HG02884 (cell line): ENCODE measurements around the gene GSE1.

Experiments
- ATAC-seq: cut with Tn5 transposase; IDR thresholded peaks from one replicate; pipeline ENCODE4 v1.9.1; 2021; ENCODE audit warnings: mild to moderate bottlenecking, moderate library complexity; ENCODE audit not compliant: unreplicated experiment

GSE1 gene

GRCh38 chr16:85612801-85613603 lies at the start of gene GSE1:
Gene GSE1, plus strand, starts transcription at chr16:85613322. Its CDS starts 70 bp downstream, at chr16:85613392.
- no peak for ATAC-seq

- no peak for ATAC-seq
Measured at GRCh38 chr16:85563515-85564276, 49.4 kb upstream of the GSE1 start.

DNA sequence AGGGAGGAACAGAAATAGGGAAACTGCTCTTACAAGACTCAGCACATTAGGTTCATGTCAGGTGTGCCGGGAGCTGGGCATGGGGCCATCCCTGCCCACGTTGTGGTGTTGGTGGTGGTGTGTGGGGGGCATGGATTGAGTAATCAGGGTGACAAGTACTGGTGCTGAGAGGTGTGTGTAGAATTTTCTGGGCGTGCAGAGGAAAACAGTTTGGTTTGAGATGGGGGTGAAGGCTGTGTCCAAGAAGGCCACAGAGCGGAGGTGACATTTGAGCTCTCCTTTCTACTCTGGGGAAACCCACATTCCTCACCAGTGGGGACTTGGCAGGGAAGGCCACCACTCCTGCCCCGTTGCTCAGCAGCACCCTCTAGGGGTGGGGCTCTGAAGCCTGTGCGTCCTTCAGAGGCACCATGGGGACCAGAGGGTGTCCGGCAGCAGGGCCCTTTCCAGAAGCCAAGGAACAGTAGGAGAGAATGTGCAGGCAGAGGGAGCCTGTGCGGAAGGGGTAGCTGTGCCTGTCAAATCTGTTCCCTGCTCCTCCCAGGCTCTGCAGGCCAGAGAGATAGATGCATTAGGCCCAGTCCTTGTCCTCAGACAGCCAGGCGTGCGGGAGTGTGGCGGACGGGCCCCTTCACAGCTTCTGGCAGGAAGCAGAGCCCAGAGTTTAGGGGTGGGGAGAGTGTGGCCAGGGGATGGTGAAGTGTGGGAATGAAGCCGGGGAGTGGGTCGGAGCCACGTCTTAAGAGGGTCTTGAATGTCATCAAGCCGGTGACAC lies 48.7 kb upstream of the GSE1 start:
- no peak for ATAC-seq

DNA sequence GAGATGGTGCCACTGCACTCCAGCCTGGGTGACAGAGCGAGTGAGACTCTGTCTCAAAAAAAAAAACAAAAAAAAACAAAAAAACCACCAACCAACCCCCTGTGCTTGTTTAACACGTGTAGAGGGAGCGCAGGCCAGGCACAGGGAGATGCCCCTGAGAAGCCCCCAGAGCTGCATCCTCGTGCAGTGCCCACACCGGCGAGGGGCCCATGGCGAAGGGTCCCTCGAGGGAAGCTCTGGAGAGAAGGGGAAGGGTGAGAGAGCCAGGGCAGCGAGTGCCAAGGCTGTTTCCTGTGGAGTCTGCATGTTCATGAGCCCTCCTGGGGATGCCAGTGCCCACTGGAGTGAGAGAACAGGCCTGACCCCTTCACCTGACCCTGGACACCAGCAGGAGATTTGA lies 47.8 kb upstream of the GSE1 start:
- no peak for ATAC-seq

GRCh38 chr16:85565801-85566526 lies 47.2 kb upstream of the GSE1 start:
- ATAC-seq: no peak

GRCh38 chr16:85566561-85567100 lies 46.5 kb upstream of the GSE1 start:
- ATAC-seq: no peak

DNA sequence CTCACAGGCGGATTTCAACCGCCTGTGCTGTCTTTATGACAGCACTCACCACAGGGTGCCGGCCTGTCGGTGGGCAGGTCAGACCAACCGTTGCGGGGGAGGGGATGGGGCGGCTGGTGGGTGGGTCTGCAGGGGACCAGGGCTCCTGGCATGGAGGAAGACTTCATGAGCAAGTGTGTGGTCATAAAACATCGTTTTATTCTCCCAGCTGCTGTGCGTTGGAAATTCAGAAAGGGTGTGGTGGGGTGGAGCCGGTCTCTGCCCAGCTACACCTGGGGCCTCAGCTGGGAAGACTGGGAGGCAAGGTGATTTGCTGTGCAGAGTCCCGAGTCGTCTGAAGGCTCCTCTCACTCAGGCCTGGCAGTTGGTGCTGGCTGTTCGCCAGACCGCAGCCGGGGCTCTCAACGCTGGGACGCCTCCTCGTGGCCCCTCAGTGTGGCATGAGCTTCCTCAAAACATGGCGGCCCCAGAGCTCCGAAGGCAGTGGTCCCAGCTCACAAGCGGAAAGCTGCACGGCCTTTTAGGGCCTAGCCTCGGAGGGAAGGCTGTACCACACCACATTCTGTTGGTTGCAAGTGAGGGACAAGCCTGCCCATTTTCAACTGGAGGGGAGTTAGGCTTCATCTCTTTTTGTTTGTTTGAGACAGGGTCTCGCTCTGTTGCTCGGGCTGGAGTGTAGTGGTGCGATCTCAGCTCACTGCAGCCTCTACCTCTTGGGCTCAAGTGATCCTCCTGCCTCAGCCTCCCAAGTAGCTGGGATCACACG lies 45.8 kb upstream of the GSE1 start:
- no peak for ATAC-seq

GRCh38 chr16:85567935-85568334 lies 45.2 kb upstream of the GSE1 start:
- ATAC-seq: no peak

- no peak for ATAC-seq
Measured at GRCh38 chr16:85568519-85568918, 44.6 kb upstream of the GSE1 start.

GRCh38 chr16:85569039-85569614 lies 44.0 kb upstream of the GSE1 start:
- ATAC-seq: no peak

GRCh38 chr16:85569615-85570212 lies 43.4 kb upstream of the GSE1 start:
- peak; percentile 55 for ATAC-seq

GRCh38 chr16:85570213-85570734 lies 42.8 kb upstream of the GSE1 start:
- peak; percentile 5 for ATAC-seq

GRCh38 chr16:85570735-85571562 lies 42.2 kb upstream of the GSE1 start:
- ATAC-seq: peak; percentile 39

DNA sequence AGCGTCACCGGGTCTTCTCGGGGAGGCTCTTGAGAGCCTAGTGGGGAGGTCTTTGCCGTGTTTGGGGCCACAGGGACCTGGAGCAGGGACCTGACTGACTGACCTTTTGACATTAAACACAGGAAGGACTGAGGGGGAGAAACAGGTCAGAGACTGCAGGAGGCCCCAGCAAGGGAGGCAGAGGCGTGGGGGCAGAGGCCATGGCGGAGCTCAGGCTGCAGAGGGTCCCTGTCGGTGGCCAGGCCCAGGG lies 41.6 kb upstream of the GSE1 start:
- no peak for ATAC-seq

DNA sequence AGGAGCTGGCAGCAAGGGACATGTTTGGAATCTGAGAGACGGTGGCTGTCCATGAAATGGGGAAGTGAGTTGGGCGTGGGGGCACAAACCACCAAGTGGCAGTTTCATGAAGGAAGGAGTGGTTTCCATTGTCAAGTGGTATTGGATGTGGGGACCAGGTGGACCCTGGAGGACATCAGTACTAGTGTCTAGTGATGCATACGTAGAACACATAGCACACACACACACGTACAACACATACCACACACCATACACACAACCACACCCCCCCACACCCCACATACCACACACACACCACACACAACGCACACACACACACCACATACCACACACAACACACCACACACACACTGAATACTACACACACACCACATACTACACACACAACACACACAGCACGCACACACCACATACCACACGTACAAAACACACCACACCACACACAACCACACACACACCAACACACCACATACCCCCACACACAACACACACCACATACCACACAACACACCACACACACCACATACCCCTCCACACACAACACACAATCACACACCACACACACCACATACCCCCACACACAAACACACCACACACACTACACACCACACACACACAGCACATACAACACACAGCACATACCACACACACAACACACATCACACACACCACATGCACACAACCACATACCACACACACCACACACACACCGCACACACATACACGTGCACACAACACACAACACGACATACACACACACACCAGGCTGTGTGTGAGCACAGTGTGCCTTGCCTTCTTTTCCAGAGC lies 41.1 kb upstream of the GSE1 start:
- no peak for ATAC-seq

DNA sequence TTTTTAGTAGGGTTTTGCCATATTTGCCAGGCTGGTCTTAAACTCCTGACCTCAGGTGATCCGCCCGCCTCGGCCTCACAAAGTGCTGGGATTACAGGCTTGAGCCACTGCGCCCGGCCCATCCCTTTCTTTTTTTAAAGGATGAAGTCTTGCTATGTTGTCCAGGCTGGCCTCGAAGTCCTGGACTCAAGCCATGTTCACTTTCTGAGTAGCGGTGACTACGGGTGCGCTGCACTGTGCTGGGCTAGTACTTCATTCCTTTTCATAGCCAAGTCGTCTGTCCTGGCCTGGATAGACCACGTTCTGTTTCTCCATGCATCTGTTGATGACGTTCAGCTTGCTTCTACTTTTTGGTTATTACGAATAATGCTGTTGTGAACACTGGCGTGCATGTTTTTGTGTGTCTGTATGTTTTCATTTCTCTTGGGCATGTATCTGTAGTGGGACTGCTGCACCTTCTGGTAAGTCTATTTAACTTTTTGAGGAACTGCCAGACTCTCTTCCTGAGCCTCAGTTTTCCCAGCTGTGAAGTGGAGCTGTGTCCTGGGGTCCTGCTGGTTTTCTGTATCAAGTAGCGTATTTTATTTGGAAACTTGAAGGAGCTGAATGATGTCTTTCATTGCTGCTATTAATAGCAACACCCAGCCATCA lies 40.0 kb upstream of the GSE1 start:
- no peak for ATAC-seq
